GM15510 (cell line): ENCODE data around the gene ARHGAP28.

ENCODE experiments used
- POLR2A ChIP-seq: IDR thresholded peaks from 3 replicates; pipeline ENCODE4 v1.6.1; 2011; ENCODE audit warnings: borderline replicate concordance; ENCODE audit not compliant: insufficient read length; ENCODE audit errors: extremely low read depth

Gene ARHGAP28

GRCh38 chr18:6729247-6730091 is at the start of gene ARHGAP28:
Gene ARHGAP28, plus strand, starts transcription at chr18:6729716. Its CDS starts 106 bp downstream, at chr18:6729822.
- TF ChIP-seq POLR2A, result no peak

- TF ChIP-seq POLR2A, result no peak
Measured at GRCh38 chr18:6681331-6681875, 48.1 kb upstream of the ARHGAP28 start.

- no peak for TF ChIP-seq POLR2A
Measured at GRCh38 chr18:6682437-6683111, 46.9 kb upstream of the ARHGAP28 start.

- no peak for TF ChIP-seq POLR2A
Measured at GRCh38 chr18:6683112-6683876, 46.2 kb upstream of the ARHGAP28 start.

GRCh38 chr18:6687676-6688075 is 41.8 kb upstream of the ARHGAP28 start:
- TF ChIP-seq POLR2A, result no peak

- no peak for TF ChIP-seq POLR2A
Measured at GRCh38 chr18:6708890-6709289, 20.6 kb upstream of the ARHGAP28 start.

GRCh38 chr18:6711467-6711866 is 18.0 kb upstream of the ARHGAP28 start:
- TF ChIP-seq POLR2A, result no peak

- TF ChIP-seq POLR2A, result no peak
Measured at GRCh38 chr18:6712401-6712800, 17.1 kb upstream of the ARHGAP28 start.

GRCh38 chr18:6714010-6714409 is 15.5 kb upstream of the ARHGAP28 start:
- no peak for TF ChIP-seq POLR2A

GRCh38 chr18:6718267-6718666 is 11.2 kb upstream of the ARHGAP28 start:
- TF ChIP-seq POLR2A, result no peak

GRCh38 chr18:6719098-6719846 is 10.2 kb upstream of the ARHGAP28 start:
- no peak for TF ChIP-seq POLR2A

- no peak for TF ChIP-seq POLR2A
Measured at GRCh38 chr18:6719910-6720683, 9.4 kb upstream of the ARHGAP28 start.

GRCh38 chr18:6721755-6722154 is 7.8 kb upstream of the ARHGAP28 start:
- TF ChIP-seq POLR2A, result no peak
